ENCODE results near the gene GALNT10.

DNA sequence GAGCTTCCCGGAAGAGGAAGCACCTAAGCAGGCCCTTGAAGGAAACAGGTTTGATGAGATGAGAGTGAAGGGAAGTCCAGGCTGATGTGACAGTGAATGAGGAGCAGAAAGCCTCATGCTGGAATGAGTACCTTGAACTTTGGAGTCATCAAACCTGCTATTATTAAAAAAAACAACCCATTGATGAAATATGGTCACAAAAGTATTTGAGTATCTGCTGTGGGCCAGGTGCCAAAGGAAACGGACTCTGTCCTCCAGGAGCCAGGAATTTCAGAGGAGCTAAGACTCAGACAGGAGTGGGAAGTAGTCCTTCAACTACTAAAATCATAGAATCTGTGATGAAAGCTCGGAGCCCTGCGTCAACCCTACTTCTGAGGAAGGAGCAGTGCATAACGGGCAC lies 275.6 kb downstream of the GALNT10 start:
- TF ChIP-seq, protein P1, sequence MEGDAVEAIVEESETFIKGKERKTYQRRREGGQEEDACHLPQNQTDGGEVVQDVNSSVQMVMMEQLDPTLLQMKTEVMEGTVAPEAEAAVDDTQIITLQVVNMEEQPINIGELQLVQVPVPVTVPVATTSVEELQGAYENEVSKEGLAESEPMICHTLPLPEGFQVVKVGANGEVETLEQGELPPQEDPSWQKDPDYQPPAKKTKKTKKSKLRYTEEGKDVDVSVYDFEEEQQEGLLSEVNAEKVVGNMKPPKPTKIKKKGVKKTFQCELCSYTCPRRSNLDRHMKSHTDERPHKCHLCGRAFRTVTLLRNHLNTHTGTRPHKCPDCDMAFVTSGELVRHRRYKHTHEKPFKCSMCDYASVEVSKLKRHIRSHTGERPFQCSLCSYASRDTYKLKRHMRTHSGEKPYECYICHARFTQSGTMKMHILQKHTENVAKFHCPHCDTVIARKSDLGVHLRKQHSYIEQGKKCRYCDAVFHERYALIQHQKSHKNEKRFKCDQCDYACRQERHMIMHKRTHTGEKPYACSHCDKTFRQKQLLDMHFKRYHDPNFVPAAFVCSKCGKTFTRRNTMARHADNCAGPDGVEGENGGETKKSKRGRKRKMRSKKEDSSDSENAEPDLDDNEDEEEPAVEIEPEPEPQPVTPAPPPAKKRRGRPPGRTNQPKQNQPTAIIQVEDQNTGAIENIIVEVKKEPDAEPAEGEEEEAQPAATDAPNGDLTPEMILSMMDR (IDR thresholded peaks at IDR 0.05), result no peak
- TF ChIP-seq POLR2AphosphoS5 (IDR thresholded peaks at IDR 0.05), result no peak
